ENCODE measurements around the gene KCNV2.

The KCNV2 gene

GRCh38 chr9:2722715-2723114 lies 5.4 kb downstream of the KCNV2 start:
- no peak for DNase-seq

GRCh38 chr9:2723376-2724065 lies 6.2 kb downstream of the KCNV2 start:
- no peak for DNase-seq

GRCh38 chr9:2725126-2725525 lies 7.8 kb downstream of the KCNV2 start:
- DNase-seq: no peak

- DNase-seq: no peak
These were observed 8.8 kb downstream of the KCNV2 start for GRCh38 chr9:2725898-2726649.

GRCh38 chr9:2726650-2727340 lies 9.5 kb downstream of the KCNV2 start:
- no peak for DNase-seq

GRCh38 chr9:2727374-2727773 lies 10.1 kb downstream of the KCNV2 start:
- DNase-seq: no peak

GRCh38 chr9:2727966-2728613 lies 10.8 kb downstream of the KCNV2 start:
- DNase-seq: no peak

- DNase-seq: no peak
These were observed 11.7 kb downstream of the KCNV2 start for GRCh38 chr9:2729003-2729402.

GRCh38 chr9:2729721-2730120 lies 12.4 kb downstream of the KCNV2 start:
- DNase-seq: no peak

GRCh38 chr9:2730971-2731370 lies 13.7 kb downstream of the KCNV2 start:
- no peak for DNase-seq

GRCh38 chr9:2732492-2732891 lies 15.2 kb downstream of the KCNV2 start:
- no peak for DNase-seq

GRCh38 chr9:2740616-2741015 lies 23.3 kb downstream of the KCNV2 start:
- DNase-seq: no peak

GRCh38 chr9:2741441-2742158 lies 24.3 kb downstream of the KCNV2 start:
- no peak for DNase-seq

GRCh38 chr9:2742214-2742613 lies 24.9 kb downstream of the KCNV2 start:
- DNase-seq: no peak

GRCh38 chr9:2743937-2744529 lies 26.7 kb downstream of the KCNV2 start:
- DNase-seq: no peak

GRCh38 chr9:2745560-2746380 lies 28.5 kb downstream of the KCNV2 start:
- no peak for DNase-seq

GRCh38 chr9:2749485-2749884 lies 32.2 kb downstream of the KCNV2 start:
- DNase-seq: no peak

- DNase-seq: no peak
These were observed 38.0 kb downstream of the KCNV2 start for GRCh38 chr9:2755285-2755684.

GRCh38 chr9:2758162-2758897 lies 41.0 kb downstream of the KCNV2 start:
- no peak for DNase-seq

- no peak for DNase-seq
These were observed 41.7 kb downstream of the KCNV2 start for GRCh38 chr9:2758898-2759510.

Measured in effector CD8-positive, alpha-beta T cell (primary cell).